ENCODE measurements around the gene WIPF2. TPM values are rescaled to one million over a fixed set of nuclear protein-coding genes. Genes with fewer than 3 reads are reported as not detected.

Gene WIPF2
- total and polyA plus RNA-seq, 2 donors (not counting 1 experiment from before 2014, with no cell fraction given) = 7.7 to 48.4 TPM

GRCh38 chr17:40178021-40178601, 41.0 kb upstream of the WIPF2 start:
- POLR2A ChIA-PET = no interaction called here
- DNase-seq (peak; percentile 40), ATAC-seq (ENCODE audit: low read depth) (no peak)
- H3K4me1 ChIP-seq (ENCODE audit: control insufficient read depth in 2 of 2, insufficient read depth in 2 of 2, low read length in 2 of 2) = peaks cover 17% of the 10 kb centered on the region in 2 donors
- H3K27me3 Mint-ChIP-seq = no peaks in the 10 kb centered on the region
- H3K27ac Mint-ChIP-seq = no peak overlapping the region
- intact Hi-C loops (cut with micrococcal nuclease) = no loop called here
- peaks cover 11% of the 10 kb centered on the region for H4K20me1 ChIP-seq (ENCODE audit: control insufficient read depth, insufficient read depth, low read length, poor library complexity, severe bottlenecking)
- TF ChIP-seq, protein P1, sequence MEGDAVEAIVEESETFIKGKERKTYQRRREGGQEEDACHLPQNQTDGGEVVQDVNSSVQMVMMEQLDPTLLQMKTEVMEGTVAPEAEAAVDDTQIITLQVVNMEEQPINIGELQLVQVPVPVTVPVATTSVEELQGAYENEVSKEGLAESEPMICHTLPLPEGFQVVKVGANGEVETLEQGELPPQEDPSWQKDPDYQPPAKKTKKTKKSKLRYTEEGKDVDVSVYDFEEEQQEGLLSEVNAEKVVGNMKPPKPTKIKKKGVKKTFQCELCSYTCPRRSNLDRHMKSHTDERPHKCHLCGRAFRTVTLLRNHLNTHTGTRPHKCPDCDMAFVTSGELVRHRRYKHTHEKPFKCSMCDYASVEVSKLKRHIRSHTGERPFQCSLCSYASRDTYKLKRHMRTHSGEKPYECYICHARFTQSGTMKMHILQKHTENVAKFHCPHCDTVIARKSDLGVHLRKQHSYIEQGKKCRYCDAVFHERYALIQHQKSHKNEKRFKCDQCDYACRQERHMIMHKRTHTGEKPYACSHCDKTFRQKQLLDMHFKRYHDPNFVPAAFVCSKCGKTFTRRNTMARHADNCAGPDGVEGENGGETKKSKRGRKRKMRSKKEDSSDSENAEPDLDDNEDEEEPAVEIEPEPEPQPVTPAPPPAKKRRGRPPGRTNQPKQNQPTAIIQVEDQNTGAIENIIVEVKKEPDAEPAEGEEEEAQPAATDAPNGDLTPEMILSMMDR (IDR thresholded peaks at IDR 0.05) = no peak
- no peak for TF ChIP-seq EZH2 (IDR thresholded peaks at IDR 0.05; ENCODE audit: borderline replicate concordance, insufficient read depth, low read depth, low read length, poor library complexity, severe bottlenecking)
- CTCF ChIA-PET = interaction anchor here (0.6 to 3.5 kb wide), 4 partner anchors 9 to 151 kb away, joined by 3 to 17 read pairs (median 4); no protein-coding TSS in a partner anchor
- H3K9me3 ChIP-seq (ENCODE audit: control extremely low read depth in 1 of 3, control insufficient read depth in 2 of 3, insufficient read depth in 1 of 3, low read length in 2 of 3) = no peaks in the 10 kb centered on the region
- peak overlapping the region; percentile 66 for H3K9ac ChIP-seq (ENCODE audit: low read length)
- H2AFZ ChIP-seq (ENCODE audit: insufficient read depth, low read depth, low read length, poor library complexity, severe bottlenecking) = peak overlapping the region; percentile 63
- peak overlapping the region; percentile 100 for H3K4me2 ChIP-seq (replicated peaks; ENCODE audit: low read depth, low read length, poor library complexity, severe bottlenecking)
- H3K4me1 Mint-ChIP-seq = peaks cover 11% of the 10 kb centered on the region
- peaks cover 0 to 10% of the 10 kb centered on the region in 2 experiments for H3K36me3 ChIP-seq (replicated peaks in 1 of 2; ENCODE audit: control extremely low read depth in 1 of 2, control insufficient read depth in 1 of 2, extremely low read depth in 1 of 2, insufficient read depth in 2 of 2, low read length in 1 of 2)
- peaks cover 5% of the 10 kb centered on the region for H3K79me2 ChIP-seq (ENCODE audit: control insufficient read depth, insufficient read depth, low read length)
- 21% methylated on average over 32 of the region's 46 CpGs for WGBS (ENCODE audit: insufficient coverage)
- peaks cover 0 to 7% (median 2%) of the 10 kb centered on the region in 4 experiments for H3K27me3 ChIP-seq (replicated peaks in 1 of 4; ENCODE audit: control extremely low read depth in 1 of 4, control insufficient read depth in 3 of 4, insufficient read depth in 4 of 4, low read length in 3 of 4)
- peak overlapping the region; percentile 59 for H3K4me3 Mint-ChIP-seq
- H3K27ac ChIP-seq (ENCODE audit: low read length in 2 of 2) = no peak overlapping the region
- H3K4me3 ChIP-seq (ENCODE audit: control extremely low read depth in 1 of 5, extremely low read depth in 1 of 5, insufficient read depth in 1 of 5, low read depth in 2 of 5, low read length in 4 of 5) = peak overlapping the region in 3 of 5 experiments; percentile 57 to 66 (median 61)
- no peaks in the 10 kb centered on the region for H3K9me3 Mint-ChIP-seq (ENCODE audit: insufficient read depth)

DNA sequence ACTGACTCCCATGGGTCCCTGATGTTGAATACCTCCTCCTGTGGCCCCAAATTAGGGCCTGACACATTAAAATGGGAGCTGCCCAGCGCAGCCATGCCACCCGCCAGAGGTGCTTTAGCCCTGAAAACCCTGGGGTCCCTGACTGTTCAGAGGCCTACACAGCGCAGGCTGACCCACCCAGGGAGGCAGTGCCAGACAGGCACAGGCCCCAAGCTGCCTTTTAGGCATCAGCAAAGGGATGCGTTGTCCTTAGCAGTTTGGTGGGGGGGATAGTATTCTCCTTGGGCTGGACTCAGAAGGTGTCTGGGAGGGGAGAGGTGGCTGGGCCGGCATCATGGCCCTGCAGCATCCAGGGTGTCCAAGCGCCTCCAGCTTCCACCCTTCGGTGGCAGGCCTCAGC, 40.4 kb upstream of the WIPF2 start:
- peak overlapping the region; percentile 100 for H3K4me2 ChIP-seq (replicated peaks; ENCODE audit: low read depth, low read length, poor library complexity, severe bottlenecking)
- peaks cover 5% of the 10 kb centered on the region for H3K79me2 ChIP-seq (ENCODE audit: control insufficient read depth, insufficient read depth, low read length)
- H3K4me1 Mint-ChIP-seq = peaks cover 11% of the 10 kb centered on the region
- no peak overlapping the region for H3K9ac ChIP-seq (ENCODE audit: low read length)
- DNase-seq (no peak), ATAC-seq (ENCODE audit: low read depth) (no peak)
- no peak for TF ChIP-seq EZH2 (IDR thresholded peaks at IDR 0.05; ENCODE audit: borderline replicate concordance, insufficient read depth, low read depth, low read length, poor library complexity, severe bottlenecking)
- TF ChIP-seq, protein P1 (IDR thresholded peaks at IDR 0.05) = no peak
- no peaks in the 10 kb centered on the region for H3K9me3 Mint-ChIP-seq (ENCODE audit: insufficient read depth)
- H3K4me3 Mint-ChIP-seq = peak overlapping the region; percentile 59
- H3K27me3 Mint-ChIP-seq = no peaks in the 10 kb centered on the region
- H3K36me3 ChIP-seq (replicated peaks in 1 of 2; ENCODE audit: control extremely low read depth in 1 of 2, control insufficient read depth in 1 of 2, extremely low read depth in 1 of 2, insufficient read depth in 2 of 2, low read length in 1 of 2) = peaks cover 0 to 4% of the 10 kb centered on the region in 2 experiments
- peaks cover 0 to 7% (median 2%) of the 10 kb centered on the region in 4 experiments for H3K27me3 ChIP-seq (replicated peaks in 1 of 4; ENCODE audit: control extremely low read depth in 1 of 4, control insufficient read depth in 3 of 4, insufficient read depth in 4 of 4, low read length in 3 of 4)
- H3K4me1 ChIP-seq (ENCODE audit: control insufficient read depth in 2 of 2, insufficient read depth in 2 of 2, low read length in 2 of 2) = peaks cover 17% of the 10 kb centered on the region in 2 donors
- CTCF ChIA-PET = interaction anchor here (0.6 to 3.5 kb wide), 5 partner anchors 10 to 151 kb away, joined by 3 to 17 read pairs (median 4); no protein-coding TSS in a partner anchor
- H3K9me3 ChIP-seq (ENCODE audit: control extremely low read depth in 1 of 3, control insufficient read depth in 2 of 3, insufficient read depth in 1 of 3, low read length in 2 of 3) = no peaks in the 10 kb centered on the region
- intact Hi-C loops (cut with micrococcal nuclease) = no loop called here
- WGBS (ENCODE audit: insufficient coverage) = 99% methylated on average over 7 of the region's 7 CpGs
- H2AFZ ChIP-seq (ENCODE audit: insufficient read depth, low read depth, low read length, poor library complexity, severe bottlenecking) = no peak overlapping the region
- POLR2A ChIA-PET = no interaction called here
- no peak overlapping the region for H3K27ac Mint-ChIP-seq
- H4K20me1 ChIP-seq (ENCODE audit: control insufficient read depth, insufficient read depth, low read length, poor library complexity, severe bottlenecking) = peaks cover 11% of the 10 kb centered on the region
- H3K27ac ChIP-seq (ENCODE audit: low read length in 2 of 2) = no peak overlapping the region
- H3K4me3 ChIP-seq (ENCODE audit: control extremely low read depth in 1 of 5, extremely low read depth in 1 of 5, insufficient read depth in 1 of 5, low read depth in 2 of 5, low read length in 4 of 5) = no peak overlapping the region
